Ishikawa (cell line): ENCODE measurements around the gene LMAN1L.

ENCODE experiments used
- CEBPB ChIP-seq: IDR thresholded peaks from 2 replicates; pipeline ENCODE4 v1.6.1; 2012
- CREB1 ChIP-seq: IDR thresholded peaks from 2 replicates; pipeline ENCODE4 v1.6.1; 2012; ENCODE audit warnings: low read depth
- EGR1 ChIP-seq: IDR thresholded peaks from 2 replicates; pipeline ENCODE4 v1.6.1; 2012
- EP300 ChIP-seq: IDR thresholded peaks from 2 replicates; pipeline ENCODE4 v1.6.1; 2012; ENCODE audit warnings: borderline replicate concordance
- FOXM1 ChIP-seq: IDR thresholded peaks from 2 replicates; pipeline ENCODE4 v1.6.1; 2012; ENCODE audit warnings: low read depth, borderline replicate concordance
- MAX ChIP-seq: IDR thresholded peaks from 2 replicates; pipeline ENCODE4 v1.6.1; 2012
- NFIC ChIP-seq: IDR thresholded peaks from 2 replicates; pipeline ENCODE4 v1.6.1; 2012
- RAD21 ChIP-seq: IDR thresholded peaks from 2 replicates; pipeline ENCODE4 v1.6.1; 2012; ENCODE audit warnings: low read depth
- REST ChIP-seq: IDR thresholded peaks from 2 replicates; pipeline ENCODE4 v1.6.1; 2012; ENCODE audit warnings: low read depth, mild to moderate bottlenecking
- TAF1 ChIP-seq: IDR thresholded peaks from 2 replicates; pipeline ENCODE4 v1.6.1; 2012; ENCODE audit warnings: low read depth, mild to moderate bottlenecking
- TCF12 ChIP-seq: IDR thresholded peaks from 2 replicates; pipeline ENCODE4 v1.6.1; 2012; ENCODE audit warnings: low read depth
- TEAD4 ChIP-seq: IDR thresholded peaks from 2 replicates; pipeline ENCODE4 v1.6.1; 2012
- USF1 ChIP-seq: IDR thresholded peaks from 2 replicates; pipeline ENCODE4 v1.6.1; 2012
- YY1 ChIP-seq: IDR thresholded peaks from 2 replicates; pipeline ENCODE4 v1.6.1; 2012; ENCODE audit warnings: low read depth
- ZBTB7A ChIP-seq: IDR thresholded peaks from 2 replicates; pipeline ENCODE4 v1.6.1; 2012; ENCODE audit warnings: low read depth

LMAN1L gene

DNA sequence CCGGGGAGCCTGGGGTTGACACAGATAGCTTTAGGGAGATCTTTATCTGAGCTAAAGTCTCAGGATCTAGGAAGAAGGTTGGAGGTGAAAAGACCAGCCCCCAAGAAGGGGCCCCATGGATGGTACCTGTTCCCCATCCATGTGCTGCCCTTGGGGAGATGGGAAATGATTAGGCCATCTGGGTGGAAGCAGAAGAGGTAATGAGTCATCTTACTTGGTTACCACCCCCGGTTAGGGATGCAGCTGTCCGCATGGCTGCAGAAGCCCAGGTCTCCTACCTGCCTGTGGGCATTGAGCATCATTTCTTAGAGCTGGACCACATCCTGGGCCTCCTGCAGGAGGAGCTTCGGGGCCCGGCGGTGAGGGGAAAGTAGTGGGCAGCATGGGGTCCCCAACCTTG is 10.7 kb downstream of the LMAN1L start:
- TF ChIP-seq TEAD4 (no peak), YY1 (no peak), NFIC (no peak), TAF1 (no peak)

- no peak for TF ChIP-seq TEAD4
- no peak for TF ChIP-seq FOXM1
- TF ChIP-seq MAX, result no peak
- TF ChIP-seq CEBPB, result no peak
- no peak for TF ChIP-seq RAD21
- no peak for TF ChIP-seq EGR1
- no peak for TF ChIP-seq TAF1
- TF ChIP-seq ZBTB7A, result no peak
- no peak for TF ChIP-seq TCF12
Measured at GRCh38 chr15:74824976-74825375, 12.3 kb downstream of the LMAN1L start.

DNA sequence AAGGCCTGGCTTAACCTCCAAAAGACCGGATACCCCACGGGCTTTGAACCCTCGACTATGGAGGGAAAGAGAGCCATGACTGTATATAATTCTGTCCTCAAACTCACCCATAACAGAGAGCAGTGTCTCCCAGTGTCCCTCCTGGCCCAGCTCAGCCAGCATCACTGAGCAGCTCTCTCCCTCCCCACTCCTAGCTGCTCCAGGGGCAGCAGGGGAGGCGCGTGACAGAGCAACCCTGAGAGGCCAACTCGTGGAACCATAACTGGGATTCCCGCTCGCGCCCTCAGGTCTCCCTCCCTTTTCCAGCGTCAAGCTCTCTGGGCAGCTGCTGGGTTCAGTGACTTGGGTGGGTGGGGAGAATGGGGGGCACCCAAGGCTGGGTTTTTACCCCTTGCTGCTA is 13.2 kb downstream of the LMAN1L start:
- no peak for TF ChIP-seq FOXM1
- TF ChIP-seq RAD21, result no peak
- TF ChIP-seq EP300, result no peak
- no peak for TF ChIP-seq TCF12
- TF ChIP-seq MAX, result no peak
- TF ChIP-seq NFIC, result no peak
- TF ChIP-seq CEBPB, result no peak
- no peak for TF ChIP-seq TEAD4
- no peak for TF ChIP-seq TAF1
- TF ChIP-seq YY1, result no peak
- TF ChIP-seq CREB1, result no peak
- TF ChIP-seq ZBTB7A, result no peak
- no peak for TF ChIP-seq EGR1

DNA sequence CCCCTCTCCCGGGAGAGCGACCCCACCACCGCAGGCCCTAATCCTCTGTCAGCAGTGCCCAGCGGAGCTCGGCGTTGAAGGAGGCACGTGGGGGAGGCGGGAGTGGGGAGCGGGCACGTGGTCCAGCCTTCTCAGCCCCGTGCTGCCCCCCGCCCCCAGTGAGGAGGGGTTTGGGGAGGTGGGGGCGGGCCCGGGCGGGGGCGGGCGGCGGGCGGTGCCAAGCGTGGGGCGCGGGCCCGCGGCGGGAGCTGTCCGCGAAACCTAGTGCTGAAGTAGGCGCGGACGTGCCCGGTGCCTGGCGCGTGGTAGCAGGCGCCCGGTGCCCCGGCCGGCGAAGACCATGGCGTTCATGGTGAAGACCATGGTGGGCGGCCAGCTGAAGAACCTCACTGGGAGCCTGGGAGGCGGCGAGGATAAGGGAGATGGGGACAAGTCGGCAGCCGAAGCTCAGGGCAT is 13.8 kb downstream of the LMAN1L start, which contains the start of gene CPLX3:
Gene CPLX3, plus strand, starts transcription at position 264 of the 456 bp plus-strand sequence. Its CDS starts 77 bp downstream, at position 341.
- peak; percentile 86 for TF ChIP-seq REST
- 0 out of 2 replicates have a peak, but pooled peaks have one; percentile 48 for TF ChIP-seq EGR1
- peak; percentile 89 for TF ChIP-seq USF1
- TF ChIP-seq RAD21, result no peak
- peak; percentile 96 for TF ChIP-seq MAX
- TF ChIP-seq NFIC, result 0 out of 2 replicates have a peak, but pooled peaks have one; percentile 13

GRCh38 chr15:74826921-74827320 is 14.3 kb downstream of the LMAN1L start:
- no peak for TF ChIP-seq FOXM1
- no peak for TF ChIP-seq RAD21

- TF ChIP-seq TEAD4 (no peak), RAD21 (0 out of 2 replicates have a peak, but pooled peaks have one; percentile 11), YY1 (no peak), NFIC (no peak)
Measured at GRCh38 chr15:74827614-74828013, 15.0 kb downstream of the LMAN1L start.

- TF ChIP-seq EP300 (no peak), TEAD4 (no peak), ZBTB7A (no peak), YY1 (no peak), USF1 (no peak), FOXM1 (no peak), CEBPB (no peak), TCF12 (no peak), REST (no peak), EGR1 (no peak)
Measured at GRCh38 chr15:74828835-74829234, 16.2 kb downstream of the LMAN1L start.
